ENCODE data around the gene ADRA2B. TPM values are rescaled to one million over a fixed set of nuclear protein-coding genes. Genes with fewer than 3 reads are reported as not detected.
A peak's percentile ranks its signal among the peaks of the same experiment; 100 is the strongest.

ADRA2B gene
- total RNA-seq, 6 experiments from 2014 or later: not detected

DNA sequence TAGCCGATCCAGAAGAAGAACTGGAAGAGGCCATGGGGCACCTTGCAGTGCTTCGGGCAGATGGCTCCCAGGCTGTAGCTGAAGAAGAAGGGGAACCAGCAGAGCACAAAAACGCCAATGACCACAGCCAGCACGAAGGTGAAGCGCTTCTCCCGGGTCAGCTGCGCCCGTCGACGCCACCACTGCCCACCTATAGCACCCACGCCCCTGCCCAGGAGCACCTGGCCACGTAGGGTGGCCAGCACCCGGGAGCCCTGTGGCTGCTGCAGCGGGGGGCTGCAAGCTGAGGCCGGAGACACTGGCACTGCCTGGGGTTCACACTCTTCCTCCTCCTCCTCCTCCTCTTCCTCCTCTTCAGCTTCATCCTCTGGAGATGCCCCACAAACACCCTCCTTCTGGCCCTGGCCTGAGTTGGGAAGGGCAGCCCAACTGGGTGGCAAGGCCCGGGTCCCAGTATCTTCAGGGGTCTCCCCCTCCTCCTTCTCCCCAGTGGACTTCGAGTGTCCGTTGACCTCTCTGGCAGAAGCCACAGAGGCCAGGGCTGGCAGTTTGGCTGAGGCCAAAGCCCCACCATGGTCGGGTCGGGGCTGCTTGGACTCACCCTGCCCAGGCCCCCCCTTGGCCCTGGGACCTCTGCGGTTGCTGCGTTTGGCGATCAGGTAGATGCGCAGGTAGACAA is 1.3 kb downstream of the ADRA2B start:
- H3K9me3 Mint-ChIP-seq: no peaks in the 10 kb centered on the region
- no peak for DNase-seq
- H3K36me3 Mint-ChIP-seq (ENCODE audit: low read depth): peaks cover 7% of the 10 kb centered on the region
- TF ChIP-seq, protein P1, sequence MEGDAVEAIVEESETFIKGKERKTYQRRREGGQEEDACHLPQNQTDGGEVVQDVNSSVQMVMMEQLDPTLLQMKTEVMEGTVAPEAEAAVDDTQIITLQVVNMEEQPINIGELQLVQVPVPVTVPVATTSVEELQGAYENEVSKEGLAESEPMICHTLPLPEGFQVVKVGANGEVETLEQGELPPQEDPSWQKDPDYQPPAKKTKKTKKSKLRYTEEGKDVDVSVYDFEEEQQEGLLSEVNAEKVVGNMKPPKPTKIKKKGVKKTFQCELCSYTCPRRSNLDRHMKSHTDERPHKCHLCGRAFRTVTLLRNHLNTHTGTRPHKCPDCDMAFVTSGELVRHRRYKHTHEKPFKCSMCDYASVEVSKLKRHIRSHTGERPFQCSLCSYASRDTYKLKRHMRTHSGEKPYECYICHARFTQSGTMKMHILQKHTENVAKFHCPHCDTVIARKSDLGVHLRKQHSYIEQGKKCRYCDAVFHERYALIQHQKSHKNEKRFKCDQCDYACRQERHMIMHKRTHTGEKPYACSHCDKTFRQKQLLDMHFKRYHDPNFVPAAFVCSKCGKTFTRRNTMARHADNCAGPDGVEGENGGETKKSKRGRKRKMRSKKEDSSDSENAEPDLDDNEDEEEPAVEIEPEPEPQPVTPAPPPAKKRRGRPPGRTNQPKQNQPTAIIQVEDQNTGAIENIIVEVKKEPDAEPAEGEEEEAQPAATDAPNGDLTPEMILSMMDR (IDR thresholded peaks at IDR 0.05): no peak
- H3K27me3 Mint-ChIP-seq (ENCODE audit: insufficient read depth): peaks cover 54% of the 10 kb centered on the region
- no peak overlapping the region for H3K4me3 Mint-ChIP-seq
- H3K27ac Mint-ChIP-seq: no peak overlapping the region
- H3K4me1 Mint-ChIP-seq (ENCODE audit: low read depth): peaks cover 8% of the 10 kb centered on the region

DNA sequence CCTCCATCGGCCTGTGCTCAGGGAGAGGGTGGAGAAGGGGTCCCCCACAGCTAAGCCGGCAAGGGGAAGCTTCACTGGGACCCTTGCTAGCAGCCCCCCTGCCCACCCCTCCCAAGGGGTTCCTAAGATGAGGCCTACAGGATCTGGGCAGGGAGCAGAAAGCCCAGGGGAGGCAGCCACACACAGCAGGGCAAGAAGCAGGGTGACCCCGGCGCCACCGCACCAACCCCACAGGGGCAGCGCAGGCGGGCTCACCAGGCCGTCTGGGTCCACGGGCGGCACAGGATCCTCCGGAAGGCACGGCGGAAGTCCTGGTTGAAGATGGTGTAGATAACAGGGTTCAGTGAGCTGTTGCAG is 1.8 kb downstream of the ADRA2B start:
- H3K36me3 Mint-ChIP-seq (ENCODE audit: low read depth): peaks cover 7% of the 10 kb centered on the region
- H3K27me3 Mint-ChIP-seq (ENCODE audit: insufficient read depth): peaks cover 52% of the 10 kb centered on the region
- no peaks in the 10 kb centered on the region for H3K9me3 Mint-ChIP-seq
- TF ChIP-seq, protein P1 (IDR thresholded peaks at IDR 0.05): no peak
- no peak for DNase-seq
- no peak overlapping the region for H3K4me3 Mint-ChIP-seq
- peaks cover 8% of the 10 kb centered on the region for H3K4me1 Mint-ChIP-seq (ENCODE audit: low read depth)
- H3K27ac Mint-ChIP-seq: no peak overlapping the region

DNA sequence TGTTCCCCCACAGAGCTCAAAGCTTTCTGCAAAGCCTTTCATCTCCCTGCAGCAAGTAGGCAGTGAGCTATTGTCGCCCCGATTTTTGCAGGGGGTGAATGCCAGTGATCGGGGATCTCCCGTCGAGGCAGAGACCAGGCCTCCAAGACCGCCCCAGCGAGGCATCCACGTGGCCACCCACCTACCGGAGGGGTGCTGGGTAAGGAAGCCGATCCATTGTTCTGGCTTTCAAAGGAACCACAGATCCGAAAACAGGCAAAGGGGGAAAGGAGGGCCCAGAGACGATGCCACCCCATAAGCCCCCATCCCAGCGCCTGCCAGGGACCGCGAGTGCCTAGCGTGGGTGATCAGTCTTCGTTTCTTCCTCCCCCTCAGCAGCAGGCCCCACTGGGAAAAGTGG is 2.4 kb downstream of the ADRA2B start:
- no peak for DNase-seq
- no peak overlapping the region for H3K4me3 Mint-ChIP-seq
- no peak overlapping the region for H3K27ac Mint-ChIP-seq
- peaks cover 7% of the 10 kb centered on the region for H3K36me3 Mint-ChIP-seq (ENCODE audit: low read depth)
- TF ChIP-seq, protein P1 (IDR thresholded peaks at IDR 0.05): no peak
- no peaks in the 10 kb centered on the region for H3K9me3 Mint-ChIP-seq
- peaks cover 10% of the 10 kb centered on the region for H3K4me1 Mint-ChIP-seq (ENCODE audit: low read depth)
- H3K27me3 Mint-ChIP-seq (ENCODE audit: insufficient read depth): peaks cover 47% of the 10 kb centered on the region

DNA sequence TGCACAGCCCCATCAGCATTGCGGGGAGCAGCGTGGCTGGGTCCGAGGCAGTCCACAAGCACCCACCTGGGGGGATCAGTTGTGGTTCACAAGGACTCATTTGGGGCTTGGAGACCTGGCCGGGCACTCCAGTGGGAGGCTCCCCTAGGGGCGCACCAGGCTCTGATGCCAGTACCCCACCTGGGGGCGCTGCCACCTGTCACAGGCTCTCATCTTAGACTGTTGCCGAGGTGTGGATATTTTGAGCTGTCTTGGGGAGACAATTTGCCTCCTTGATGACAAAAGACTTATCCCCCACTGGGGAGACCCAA is 3.0 kb downstream of the ADRA2B start:
- no peak for DNase-seq
- Mint-ChIP-seq H3K27ac (no peak overlapping the region), H3K36me3 (ENCODE audit: low read depth) (peaks cover 7% of the 10 kb centered on the region), H3K4me1 (ENCODE audit: low read depth) (peaks cover 12% of the 10 kb centered on the region), H3K9me3 (no peaks in the 10 kb centered on the region), H3K27me3 (ENCODE audit: insufficient read depth) (peaks cover 44% of the 10 kb centered on the region), H3K4me3 (no peak overlapping the region)
- TF ChIP-seq, protein P1 (IDR thresholded peaks at IDR 0.05): peak; percentile 37

DNA sequence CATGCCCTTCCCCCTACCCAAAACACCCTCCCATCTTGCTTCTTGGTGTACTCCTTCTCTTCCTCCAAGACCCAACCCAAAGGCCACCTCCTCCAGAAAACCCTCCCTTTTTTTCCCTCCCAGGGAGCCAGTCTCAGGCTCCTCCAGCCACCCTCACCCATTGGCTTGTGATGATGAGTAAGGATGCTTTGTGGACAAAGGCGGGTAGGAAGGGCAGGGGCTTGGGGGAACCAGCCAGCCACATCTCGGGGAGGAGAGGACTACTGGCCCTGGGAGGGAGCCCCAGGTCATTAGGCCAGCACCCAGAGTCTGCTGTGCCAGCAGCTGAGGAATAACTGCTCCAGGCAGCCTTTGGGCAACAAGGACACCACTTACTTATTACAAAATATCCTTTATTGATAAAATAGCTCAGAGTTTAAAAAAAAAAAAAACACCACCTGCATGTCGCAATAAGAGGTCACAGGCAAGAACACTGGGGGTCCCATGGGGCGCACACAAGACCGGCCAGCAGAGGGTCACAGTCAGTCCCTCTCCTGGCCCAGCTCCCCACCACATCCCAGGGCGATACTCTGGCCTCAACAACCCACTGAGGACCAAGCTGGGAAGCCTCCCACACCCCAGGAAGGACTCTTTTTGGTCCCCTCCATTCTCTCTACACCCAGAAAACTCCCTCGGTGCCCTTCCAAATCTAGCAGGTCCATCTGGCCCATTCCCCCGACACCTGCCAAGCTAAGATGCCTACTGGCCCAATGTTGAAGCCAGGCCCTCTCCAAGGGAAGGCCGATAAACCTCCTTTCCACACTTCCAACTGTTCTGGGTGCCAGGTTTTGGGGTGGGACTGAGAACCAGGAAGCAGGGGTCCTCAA is 3.6 kb downstream of the ADRA2B start:
- Mint-ChIP-seq H3K9me3 (no peaks in the 10 kb centered on the region), H3K27ac (no peak overlapping the region), H3K27me3 (ENCODE audit: insufficient read depth) (peaks cover 40% of the 10 kb centered on the region), H3K4me3 (no peak overlapping the region), H3K4me1 (ENCODE audit: low read depth) (peaks cover 10% of the 10 kb centered on the region), H3K36me3 (ENCODE audit: low read depth) (peaks cover 7% of the 10 kb centered on the region)
- no peak for DNase-seq
- TF ChIP-seq, protein P1 (IDR thresholded peaks at IDR 0.05): no peak
